NCI-H82 treated with DMSO at 0.1 percent for 48 hours (cell line): Measurements from ENCODE around the gene MGME1.

Experiments used
- DNase-seq: peaks from one replicate; lab custom pipeline; 2025; ENCODE audit not compliant: unreplicated experiment; lab: John Stamatoyannopoulos, UW

Gene MGME1

GRCh38 chr20:17968366-17969277 lies at the start of gene MGME1, which contains the start of gene SNX5:
MGME1 (plus strand) TSS chr20:17969018; CDS start chr20:17969860, 842 bp downstream.
SNX5 (minus strand) TSS chr20:17968794; CDS start chr20:17968425, 369 bp downstream.
- DNase-seq = peak; percentile 97

GRCh38 chr20:17919149-17919548 lies 49.7 kb upstream of the MGME1 start:
- DNase-seq = no peak

GRCh38 chr20:17921774-17922173 lies 47.0 kb upstream of the MGME1 start:
- DNase-seq = no peak

GRCh38 chr20:17925141-17925939 lies 43.5 kb upstream of the MGME1 start:
- DNase-seq = peak; percentile 20

GRCh38 chr20:17925940-17926300 lies 42.9 kb upstream of the MGME1 start:
- no peak for DNase-seq

- DNase-seq = no peak
Observed at GRCh38 chr20:17928211-17928611, 40.6 kb upstream of the MGME1 start.

GRCh38 chr20:17928633-17929311 lies 40.0 kb upstream of the MGME1 start:
- DNase-seq = no peak

GRCh38 chr20:17931513-17931912 lies 37.3 kb upstream of the MGME1 start:
- DNase-seq = no peak

- DNase-seq = no peak
Observed at GRCh38 chr20:17932396-17932795, 36.4 kb upstream of the MGME1 start.

- no peak for DNase-seq
Observed at GRCh38 chr20:17933121-17933520, 35.7 kb upstream of the MGME1 start.

- no peak for DNase-seq
Observed at GRCh38 chr20:17933711-17934110, 35.1 kb upstream of the MGME1 start.

- no peak for DNase-seq
Observed at GRCh38 chr20:17934141-17934862, 34.5 kb upstream of the MGME1 start.

- no peak for DNase-seq
Observed at GRCh38 chr20:17935186-17935585, 33.6 kb upstream of the MGME1 start.

GRCh38 chr20:17935761-17936160 lies 33.1 kb upstream of the MGME1 start:
- DNase-seq = no peak

GRCh38 chr20:17936286-17936760 lies 32.5 kb upstream of the MGME1 start:
- no peak for DNase-seq

GRCh38 chr20:17936761-17937732 lies 31.8 kb upstream of the MGME1 start:
- no peak for DNase-seq

- DNase-seq = peak; percentile 75
Observed at GRCh38 chr20:17938871-17939619, 29.8 kb upstream of the MGME1 start.

GRCh38 chr20:17939622-17940223 lies 29.1 kb upstream of the MGME1 start:
- DNase-seq = no peak
